ENCODE results near the gene SOWAHD.

The SOWAHD gene

DNA sequence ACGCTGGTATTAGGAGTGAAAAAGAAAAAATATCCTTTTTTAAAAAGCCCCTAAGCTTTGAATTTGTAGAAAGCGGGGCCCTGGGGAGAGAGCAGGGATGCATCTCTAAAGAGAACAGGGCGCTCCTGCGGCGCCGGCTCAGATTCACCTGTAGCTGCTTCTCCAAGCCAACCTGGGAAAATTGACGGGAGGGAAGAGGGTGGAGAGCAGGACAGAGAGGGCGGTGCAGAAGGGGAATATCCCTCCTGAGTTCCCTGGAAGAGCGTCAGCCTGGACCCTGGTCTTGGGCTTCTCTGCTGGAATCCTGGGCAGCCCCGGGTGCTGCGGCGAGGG, 776 bp upstream of the SOWAHD start:
- TF ChIP-seq, protein P1, sequence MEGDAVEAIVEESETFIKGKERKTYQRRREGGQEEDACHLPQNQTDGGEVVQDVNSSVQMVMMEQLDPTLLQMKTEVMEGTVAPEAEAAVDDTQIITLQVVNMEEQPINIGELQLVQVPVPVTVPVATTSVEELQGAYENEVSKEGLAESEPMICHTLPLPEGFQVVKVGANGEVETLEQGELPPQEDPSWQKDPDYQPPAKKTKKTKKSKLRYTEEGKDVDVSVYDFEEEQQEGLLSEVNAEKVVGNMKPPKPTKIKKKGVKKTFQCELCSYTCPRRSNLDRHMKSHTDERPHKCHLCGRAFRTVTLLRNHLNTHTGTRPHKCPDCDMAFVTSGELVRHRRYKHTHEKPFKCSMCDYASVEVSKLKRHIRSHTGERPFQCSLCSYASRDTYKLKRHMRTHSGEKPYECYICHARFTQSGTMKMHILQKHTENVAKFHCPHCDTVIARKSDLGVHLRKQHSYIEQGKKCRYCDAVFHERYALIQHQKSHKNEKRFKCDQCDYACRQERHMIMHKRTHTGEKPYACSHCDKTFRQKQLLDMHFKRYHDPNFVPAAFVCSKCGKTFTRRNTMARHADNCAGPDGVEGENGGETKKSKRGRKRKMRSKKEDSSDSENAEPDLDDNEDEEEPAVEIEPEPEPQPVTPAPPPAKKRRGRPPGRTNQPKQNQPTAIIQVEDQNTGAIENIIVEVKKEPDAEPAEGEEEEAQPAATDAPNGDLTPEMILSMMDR (IDR thresholded peaks at IDR 0.05; ENCODE audit: low read depth, low read length, missing control alignments) = no peak
- no peak for DNase-seq (ENCODE audit: extremely low read depth, low read depth)
- H3K4me3 ChIP-seq (replicated peaks; ENCODE audit: low read depth, low read length) = no peak overlapping the region

DNA sequence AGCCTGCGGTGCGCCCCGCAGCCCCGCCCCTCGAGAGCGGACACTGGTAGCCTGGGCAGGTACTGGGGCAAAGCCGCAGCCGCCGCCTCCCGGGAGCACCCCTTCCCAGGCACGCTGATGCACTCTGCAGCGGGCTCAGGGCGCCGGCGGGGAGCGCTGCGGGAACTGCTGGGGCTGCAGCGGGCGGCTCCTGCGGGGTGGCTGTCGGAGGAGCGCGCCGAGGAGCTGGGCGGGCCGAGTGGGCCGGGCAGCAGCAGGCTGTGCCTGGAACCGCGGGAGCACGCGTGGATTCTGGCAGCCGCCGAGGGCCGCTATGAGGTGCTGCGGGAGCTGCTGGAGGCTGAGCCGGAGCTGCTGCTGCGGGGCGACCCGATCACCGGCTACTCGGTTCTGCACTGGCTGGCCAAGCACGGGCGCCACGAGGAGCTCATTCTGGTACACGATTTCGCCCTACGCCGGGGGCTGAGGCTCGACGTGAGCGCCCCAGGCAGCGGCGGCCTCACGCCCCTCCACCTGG, 401 bp downstream of the SOWAHD start:
- no peak for DNase-seq (ENCODE audit: extremely low read depth, low read depth)
- TF ChIP-seq, protein P1 (IDR thresholded peaks at IDR 0.05; ENCODE audit: low read depth, low read length, missing control alignments) = no peak
- H3K4me3 ChIP-seq (replicated peaks; ENCODE audit: low read depth, low read length) = peak overlapping the region; percentile 39

DNA sequence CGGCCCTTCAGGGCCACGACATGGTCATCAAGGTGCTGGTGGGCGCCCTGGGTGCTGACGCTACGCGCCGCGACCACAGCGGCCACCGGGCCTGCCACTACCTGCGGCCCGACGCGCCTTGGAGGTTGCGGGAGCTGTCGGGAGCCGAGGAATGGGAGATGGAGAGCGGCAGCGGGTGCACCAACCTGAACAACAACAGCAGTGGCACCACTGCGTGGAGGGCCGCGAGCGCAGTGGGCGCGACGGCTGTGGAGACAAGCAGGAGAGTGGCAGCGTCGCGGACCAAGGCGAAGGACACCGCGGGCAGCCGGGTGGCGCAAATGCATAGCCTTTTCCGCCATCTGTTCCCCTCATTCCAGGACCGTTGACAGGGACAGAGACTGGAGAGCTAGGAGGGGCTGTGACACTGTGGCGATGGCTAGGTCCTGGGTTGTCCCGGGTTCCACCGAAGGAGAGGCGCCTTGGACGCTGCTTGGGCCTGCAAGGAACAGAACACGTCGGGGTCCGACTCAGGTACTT, 919 bp downstream of the SOWAHD start:
- peak overlapping the region; percentile 39; the same call in 1 of the 2 replicates for H3K4me3 ChIP-seq (replicated peaks; ENCODE audit: low read depth, low read length)
- TF ChIP-seq, protein P1 (IDR thresholded peaks at IDR 0.05; ENCODE audit: low read depth, low read length, missing control alignments) = no peak
- no peak for DNase-seq (ENCODE audit: extremely low read depth, low read depth)

DNA sequence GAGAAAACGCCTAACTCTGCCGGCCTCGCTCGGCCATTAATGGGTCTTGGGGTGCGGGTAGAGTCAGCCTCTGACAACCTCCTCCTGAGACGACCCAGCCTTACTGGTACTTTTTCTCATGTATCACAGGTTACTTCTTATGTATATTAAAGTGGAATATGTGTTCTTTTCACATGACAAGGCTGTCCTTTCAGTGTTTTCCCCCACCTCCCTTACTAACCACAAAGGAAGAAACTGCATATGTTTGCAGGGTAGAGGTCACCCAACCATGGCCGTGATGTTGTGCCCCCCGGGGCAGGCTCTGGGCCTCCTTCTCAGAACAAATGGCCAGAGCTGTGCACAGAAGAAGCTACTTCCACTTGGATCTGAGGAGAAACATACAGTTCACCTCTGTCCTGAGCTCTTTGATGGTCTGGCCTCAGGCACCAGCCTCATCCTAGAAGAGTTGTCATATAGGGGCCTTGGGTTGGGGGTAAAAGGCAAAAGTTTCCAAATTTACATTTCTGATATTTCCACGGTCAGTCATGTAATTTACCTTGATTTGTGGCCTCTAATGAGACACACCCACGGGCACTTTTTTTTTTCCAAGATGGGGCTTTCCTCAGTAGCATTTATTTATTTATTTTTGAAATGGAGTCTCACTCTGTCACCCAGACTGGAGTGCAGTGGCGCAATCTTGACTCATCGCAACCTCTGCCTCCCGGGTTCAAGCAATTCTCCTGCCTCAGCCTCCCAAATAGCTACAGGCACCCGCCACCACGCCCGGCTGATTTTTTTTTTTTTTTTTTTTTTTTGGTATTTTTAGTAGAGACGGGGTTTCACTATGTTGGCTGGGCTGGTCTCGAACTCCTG, 1.9 kb downstream of the SOWAHD start:
- TF ChIP-seq, protein P1 (IDR thresholded peaks at IDR 0.05; ENCODE audit: low read depth, low read length, missing control alignments) = no peak
- DNase-seq (ENCODE audit: extremely low read depth, low read depth) = no peak
- H3K4me3 ChIP-seq (replicated peaks; ENCODE audit: low read depth, low read length) = no peak overlapping the region

DNA sequence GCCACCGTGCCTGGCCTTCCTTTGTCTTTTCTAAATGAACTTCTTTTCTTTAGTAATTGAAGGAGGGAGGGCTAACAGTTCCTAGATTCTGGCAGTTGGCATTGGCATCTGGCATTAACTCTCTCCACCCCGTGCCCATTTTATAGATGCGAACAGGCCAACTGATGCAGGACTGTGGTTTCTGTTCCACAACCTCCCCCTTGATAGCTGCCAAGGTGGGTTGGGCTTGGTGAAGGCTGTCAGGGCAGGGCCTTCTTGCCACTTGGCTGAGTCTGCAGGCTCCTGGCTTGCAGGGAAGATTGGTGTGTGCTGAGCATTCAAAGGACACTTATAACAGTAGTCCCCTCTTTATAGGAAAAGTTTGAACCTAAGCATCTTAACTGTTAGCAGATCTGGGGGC, 4.3 kb downstream of the SOWAHD start:
- no peak for DNase-seq (ENCODE audit: extremely low read depth, low read depth)
- H3K4me3 ChIP-seq (replicated peaks; ENCODE audit: low read depth, low read length) = no peak overlapping the region

DNA sequence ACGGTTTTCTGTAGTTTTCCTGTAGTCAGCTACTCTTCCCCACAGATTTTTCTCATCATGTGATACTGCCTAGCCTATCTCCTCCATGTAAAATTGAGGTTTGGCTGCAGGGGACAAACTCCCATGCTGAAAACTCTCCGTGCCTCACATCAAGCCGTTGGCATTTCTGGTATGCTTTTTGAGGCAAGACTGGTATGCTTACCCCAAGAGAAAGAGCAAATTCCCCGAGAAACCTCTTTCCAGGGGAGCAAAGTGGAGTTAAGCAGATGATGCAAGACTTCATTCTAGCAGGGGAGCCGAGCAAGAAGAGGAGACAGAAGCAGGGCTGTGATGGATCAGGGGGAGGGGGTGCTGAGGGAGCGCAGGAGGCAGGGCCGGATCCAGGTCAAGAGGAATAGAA, 4.8 kb downstream of the SOWAHD start:
- TF ChIP-seq, protein P1 (IDR thresholded peaks at IDR 0.05; ENCODE audit: low read depth, low read length, missing control alignments) = no peak
- no peak for DNase-seq (ENCODE audit: extremely low read depth, low read depth)
- no peak overlapping the region for H3K4me3 ChIP-seq (replicated peaks; ENCODE audit: low read depth, low read length)

More for the DNA sequence above, 4.3 kb downstream of the SOWAHD start:
- TF ChIP-seq, protein P1 (IDR thresholded peaks at IDR 0.05; ENCODE audit: low read depth, low read length, missing control alignments) = no peak
